ENCODE measurements around the gene GPC5.
"Not testable (repeated sequence)": the region's sequence is repeated elsewhere in the genome, so short reads cannot be mapped to it uniquely, and the experiment has no call there.

Gene GPC5

DNA sequence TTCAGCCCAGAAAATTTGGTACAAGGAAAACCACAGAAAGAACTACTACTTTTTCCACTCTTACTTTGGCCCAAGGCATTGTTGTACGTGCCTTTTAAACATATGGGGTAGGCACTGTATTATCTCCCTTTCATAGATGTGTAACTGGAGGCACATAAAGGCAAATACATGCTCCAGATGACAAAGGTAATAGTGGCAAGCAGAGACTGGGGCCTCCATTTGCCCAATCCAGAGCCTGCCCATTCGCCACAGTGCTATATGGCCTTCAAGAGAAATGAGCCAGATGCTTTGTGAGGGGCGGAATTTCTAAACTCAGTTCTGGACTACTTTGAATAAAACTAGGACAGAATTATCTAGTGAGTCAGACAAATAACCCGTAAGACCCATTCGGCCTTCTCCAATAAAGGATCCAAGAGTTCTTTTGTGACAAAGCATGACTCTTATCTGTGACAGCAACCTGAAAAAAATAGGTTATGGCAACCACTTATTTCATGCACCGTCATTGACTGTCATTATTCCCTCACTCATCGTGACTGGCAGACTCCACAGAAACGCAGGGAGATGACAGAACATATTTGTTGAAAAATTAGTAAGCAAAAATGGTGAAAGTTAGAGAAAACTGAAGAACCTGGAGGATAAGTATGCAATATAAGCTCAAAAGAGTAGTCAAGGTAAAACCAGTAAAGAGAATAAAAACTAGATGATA, 1116.2 kb downstream of the GPC5 start:
- DNase-seq (ENCODE audit: low read depth in 1 of 2, low spot score in 1 of 2) = no peak

DNA sequence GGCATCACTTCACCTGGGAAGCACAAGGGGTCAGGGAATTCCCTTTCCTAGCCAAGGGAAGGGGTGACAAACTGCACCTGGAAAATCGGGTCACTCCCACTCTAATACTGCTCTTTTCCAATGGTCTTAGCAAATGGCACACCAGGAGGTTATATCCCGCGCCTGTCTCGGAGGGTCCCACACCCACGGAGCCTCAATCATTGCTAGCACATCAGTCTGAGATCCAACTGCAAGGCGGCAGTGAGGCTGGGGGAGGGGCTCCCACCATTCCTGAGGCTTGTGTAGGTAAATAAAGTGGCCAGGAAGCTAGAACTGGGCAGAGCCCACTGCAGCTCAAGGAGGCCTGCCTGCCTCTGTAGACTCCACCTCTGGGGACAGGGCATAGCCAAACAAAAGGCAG, 1118.5 kb downstream of the GPC5 start:
- DNase-seq (ENCODE audit: low read depth in 1 of 2, low spot score in 1 of 2) = not testable (repeated sequence)

DNA sequence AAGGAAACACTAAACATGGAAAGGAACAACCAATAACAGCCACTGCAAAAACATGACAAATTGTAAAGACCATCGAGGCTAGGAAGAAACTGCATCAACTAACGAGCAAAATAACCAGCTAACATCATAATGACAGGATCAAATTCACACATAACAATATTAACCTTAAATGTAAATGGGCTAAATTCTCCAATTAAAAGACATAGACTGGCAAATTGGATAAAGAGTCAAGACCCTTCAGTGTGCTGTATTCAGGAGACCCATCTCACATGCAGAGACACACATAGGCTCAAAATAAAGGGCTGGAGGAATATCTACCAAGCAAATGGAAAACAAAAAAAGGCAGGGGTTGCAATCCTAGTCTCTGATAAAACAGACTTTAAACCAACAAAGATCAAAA, 1120.2 kb downstream of the GPC5 start:
- not testable (repeated sequence) for DNase-seq (ENCODE audit: low read depth in 1 of 2, low spot score in 1 of 2)

- no peak for DNase-seq (ENCODE audit: low read depth in 1 of 2, low spot score in 1 of 2)
Measured at GRCh38 chr13:92530364-92530763, 1131.9 kb downstream of the GPC5 start.

- DNase-seq (ENCODE audit: low read depth in 1 of 2, low spot score in 1 of 2) = no peak
Measured at GRCh38 chr13:92535222-92536006, 1137.0 kb downstream of the GPC5 start.

- no peak for DNase-seq (ENCODE audit: low read depth in 1 of 2, low spot score in 1 of 2)
Measured at GRCh38 chr13:92537471-92537870, 1139.0 kb downstream of the GPC5 start.

- no peak for DNase-seq (ENCODE audit: low read depth in 1 of 2, low spot score in 1 of 2)
Measured at GRCh38 chr13:92538164-92538563, 1139.7 kb downstream of the GPC5 start.

GRCh38 chr13:92539148-92539547, 1140.7 kb downstream of the GPC5 start:
- DNase-seq (ENCODE audit: low read depth in 1 of 2, low spot score in 1 of 2) = not testable (repeated sequence)

DNA sequence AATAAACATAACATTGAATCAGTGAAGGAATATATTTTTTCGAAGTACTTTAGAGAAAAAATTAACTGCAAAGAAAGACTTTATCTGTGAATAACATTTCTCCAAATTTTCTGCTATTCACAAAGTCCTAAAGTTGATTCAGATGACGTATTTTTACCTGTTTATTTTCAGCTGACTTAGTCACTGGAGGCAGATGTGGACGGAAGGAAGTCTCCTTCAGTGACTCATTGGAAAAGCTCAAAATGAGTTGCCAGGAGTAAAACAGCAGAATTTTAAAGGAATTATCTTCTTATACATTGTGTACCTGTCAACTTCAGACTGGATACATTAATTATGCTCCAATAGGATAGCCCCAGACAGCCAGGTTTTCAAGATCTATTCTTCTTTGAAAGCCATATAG, 1148.8 kb downstream of the GPC5 start:
- DNase-seq (ENCODE audit: low read depth in 1 of 2, low spot score in 1 of 2) = no peak

GRCh38 chr13:92549276-92549675, 1150.9 kb downstream of the GPC5 start:
- no peak for DNase-seq (ENCODE audit: low read depth in 1 of 2, low spot score in 1 of 2)

DNA sequence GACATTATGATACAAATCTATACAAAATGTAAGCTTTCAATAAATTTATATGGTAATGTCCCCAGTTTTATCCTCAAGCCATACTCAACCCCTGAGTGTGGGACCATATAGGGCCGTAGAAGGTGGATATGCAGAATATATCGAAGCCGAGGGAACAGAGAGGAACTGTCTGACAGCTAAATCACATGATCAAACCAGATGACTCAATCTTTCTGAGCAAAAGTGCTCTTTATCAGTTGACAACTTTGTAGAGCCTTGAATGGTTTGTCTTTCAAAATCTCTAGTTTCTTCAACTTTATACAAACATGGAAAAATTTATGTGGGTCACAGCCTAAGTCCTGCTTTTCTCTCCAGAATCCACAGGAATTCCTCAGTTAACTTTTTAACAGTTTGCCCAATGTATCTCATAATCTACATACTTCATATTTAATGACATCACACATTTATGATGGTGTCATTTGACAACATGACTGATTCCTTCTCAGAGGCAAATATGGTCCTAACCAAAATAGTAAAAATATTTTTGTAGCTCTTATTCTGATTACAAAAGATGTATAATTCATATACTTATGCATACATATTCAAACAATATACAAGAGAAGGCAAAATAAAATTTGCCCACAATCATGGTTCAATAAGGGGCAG, 1155.2 kb downstream of the GPC5 start:
- DNase-seq (ENCODE audit: low read depth in 1 of 2, low spot score in 1 of 2) = no peak

DNA sequence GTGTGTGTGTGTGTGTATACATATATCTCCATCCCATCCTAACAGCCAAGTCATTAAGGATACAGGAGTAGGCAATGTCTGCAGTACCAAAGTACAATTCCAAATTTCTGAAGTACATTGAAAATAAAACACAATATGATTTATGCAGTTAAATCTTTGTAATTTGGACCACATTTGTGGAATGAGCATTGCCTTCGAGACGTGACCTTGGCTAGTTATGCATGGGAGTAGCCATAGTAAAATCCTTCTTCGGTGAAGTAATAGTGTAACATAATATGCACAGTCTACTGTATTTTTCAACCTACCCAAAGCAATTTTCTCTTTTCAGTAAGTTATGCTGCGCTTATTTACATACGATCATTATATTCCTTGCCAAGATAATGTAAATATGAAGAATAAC, 1162.5 kb downstream of the GPC5 start:
- DNase-seq (ENCODE audit: low read depth in 1 of 2, low spot score in 1 of 2) = no peak

GRCh38 chr13:92564942-92565341, 1166.5 kb downstream of the GPC5 start:
- DNase-seq (ENCODE audit: low read depth in 1 of 2, low spot score in 1 of 2) = no peak

DNA sequence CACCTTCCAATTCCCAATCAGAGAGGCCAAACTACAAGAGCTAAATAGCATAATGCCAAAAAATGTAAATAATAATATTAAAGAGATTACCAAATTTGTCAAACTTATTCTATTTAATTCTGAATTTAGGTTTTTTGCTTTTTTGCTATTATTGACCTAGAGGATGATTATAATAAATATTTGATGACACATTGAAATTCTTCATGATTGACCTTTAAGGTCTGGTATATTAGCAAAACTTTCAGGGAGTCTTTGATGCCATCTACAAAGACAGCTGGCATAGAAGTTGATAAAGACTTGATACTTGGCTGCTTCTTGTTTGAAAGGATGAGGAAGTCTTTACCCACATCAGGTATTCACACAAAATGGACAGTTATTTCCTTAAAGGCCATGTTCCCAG, 1168.3 kb downstream of the GPC5 start:
- DNase-seq (ENCODE audit: low read depth in 1 of 2, low spot score in 1 of 2) = no peak

- no peak for DNase-seq (ENCODE audit: low read depth in 1 of 2, low spot score in 1 of 2)
Measured at GRCh38 chr13:92572190-92572589, 1173.8 kb downstream of the GPC5 start.

DNA sequence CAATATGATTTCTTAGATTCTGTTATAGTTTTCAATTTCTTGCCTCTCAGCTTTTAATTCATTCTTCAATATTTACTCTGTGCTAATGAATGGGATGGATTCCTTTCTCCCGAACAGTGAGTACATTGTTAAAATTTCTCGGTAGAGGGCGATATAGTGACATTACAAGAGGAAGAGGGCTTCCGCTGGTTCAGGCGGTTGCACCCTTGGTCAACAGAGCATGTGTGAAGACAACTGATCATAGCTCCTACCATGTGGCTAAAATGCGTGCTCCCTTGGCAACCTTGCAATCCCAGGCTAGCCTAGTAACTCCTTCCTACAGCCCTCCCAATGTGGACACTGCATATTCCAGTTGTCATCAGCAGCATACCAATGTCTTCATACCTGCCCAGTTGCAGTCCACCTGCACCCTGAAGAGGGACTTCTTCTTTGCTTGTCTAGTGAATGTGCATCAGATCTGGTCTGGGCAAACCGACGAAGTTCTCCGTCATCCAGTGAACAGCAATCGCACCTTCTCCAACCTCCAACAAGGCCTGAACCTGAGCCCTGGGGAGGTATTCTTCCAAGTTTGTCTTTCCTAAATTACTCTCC, 1175.1 kb downstream of the GPC5 start:
- no peak for DNase-seq (ENCODE audit: low read depth in 1 of 2, low spot score in 1 of 2)

DNA sequence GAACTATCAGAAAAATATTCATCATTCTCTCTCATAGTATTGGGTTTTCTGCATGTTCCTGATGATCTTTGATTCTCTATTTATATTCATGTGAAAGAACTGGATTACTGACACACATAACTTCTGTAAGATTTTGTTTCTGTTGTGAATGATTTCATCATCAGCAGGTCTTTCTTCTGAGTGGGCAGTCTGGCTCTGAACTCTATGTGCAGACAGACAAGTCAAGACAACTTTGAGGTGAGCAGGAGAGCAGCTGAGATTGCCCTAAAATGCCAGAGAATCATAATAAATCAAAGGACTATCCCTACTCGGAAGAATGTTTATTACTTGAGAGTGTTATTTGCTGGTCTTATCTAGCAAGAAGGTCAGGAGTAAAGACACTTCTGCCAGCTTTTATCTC, 1176.1 kb downstream of the GPC5 start:
- no peak for DNase-seq (ENCODE audit: low read depth in 1 of 2, low spot score in 1 of 2)

- DNase-seq (ENCODE audit: low read depth in 1 of 2, low spot score in 1 of 2) = no peak
Measured at GRCh38 chr13:92575777-92576176, 1177.4 kb downstream of the GPC5 start.

DNA sequence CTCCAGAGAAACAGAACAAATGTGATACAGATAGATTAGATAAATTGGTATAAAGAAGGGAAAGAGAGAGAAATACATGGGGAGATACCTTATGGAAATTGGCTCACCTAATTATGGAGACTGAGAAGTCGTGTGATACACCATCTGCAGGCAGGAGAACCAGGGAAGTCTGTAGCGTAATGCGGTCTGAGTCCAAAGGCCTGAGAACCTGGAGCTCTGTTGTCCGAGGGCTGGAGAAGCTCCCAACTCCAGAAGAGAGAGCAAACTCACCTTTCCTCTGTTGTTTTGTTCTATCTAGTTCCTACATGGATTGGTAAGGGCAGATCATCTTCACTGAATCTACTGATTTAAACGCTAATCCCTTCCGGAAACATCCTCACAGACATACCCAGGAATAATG, 1179.9 kb downstream of the GPC5 start:
- no peak for DNase-seq (ENCODE audit: low read depth in 1 of 2, low spot score in 1 of 2)

DNA sequence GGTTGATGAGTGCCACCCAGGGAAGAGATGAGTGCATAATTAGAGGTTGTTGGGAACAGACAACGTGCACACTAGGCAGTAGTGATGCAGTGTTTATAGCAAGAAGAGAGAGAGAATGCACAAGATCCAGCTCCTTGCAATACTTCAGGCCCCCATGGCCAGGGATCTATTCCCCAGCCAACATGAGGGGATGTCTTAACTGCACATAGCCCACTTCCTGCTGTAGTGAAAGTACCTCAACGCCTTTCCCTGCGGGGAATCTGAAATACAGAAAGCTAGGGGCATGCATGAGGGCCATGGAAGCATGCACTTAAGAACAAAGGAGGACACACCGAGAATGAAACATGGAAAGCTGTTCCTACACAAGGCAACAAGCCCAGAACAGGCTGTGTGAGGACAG, 1191.5 kb downstream of the GPC5 start:
- DNase-seq (ENCODE audit: low read depth in 1 of 2, low spot score in 1 of 2) = no peak

DNA sequence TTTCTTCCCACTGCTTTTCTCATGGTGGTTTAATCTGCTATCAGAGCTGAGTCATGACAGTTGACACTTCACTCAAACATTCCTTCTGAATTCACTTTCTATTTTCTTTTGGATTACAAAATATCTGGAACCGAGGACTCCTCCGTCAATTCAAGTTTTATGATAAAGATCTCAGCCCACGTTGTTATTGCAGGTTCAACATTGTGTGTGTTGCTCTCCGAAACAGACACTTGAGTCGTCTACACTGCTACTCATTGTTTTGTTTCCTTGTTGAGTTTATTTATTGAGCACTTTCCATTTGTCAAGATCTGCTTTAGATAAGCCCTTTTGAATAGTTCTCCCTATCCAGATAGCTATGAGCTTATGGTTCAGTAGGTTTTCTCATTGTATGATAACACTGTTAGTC, 1192.1 kb downstream of the GPC5 start:
- no peak for DNase-seq (ENCODE audit: low read depth in 1 of 2, low spot score in 1 of 2)

DNA sequence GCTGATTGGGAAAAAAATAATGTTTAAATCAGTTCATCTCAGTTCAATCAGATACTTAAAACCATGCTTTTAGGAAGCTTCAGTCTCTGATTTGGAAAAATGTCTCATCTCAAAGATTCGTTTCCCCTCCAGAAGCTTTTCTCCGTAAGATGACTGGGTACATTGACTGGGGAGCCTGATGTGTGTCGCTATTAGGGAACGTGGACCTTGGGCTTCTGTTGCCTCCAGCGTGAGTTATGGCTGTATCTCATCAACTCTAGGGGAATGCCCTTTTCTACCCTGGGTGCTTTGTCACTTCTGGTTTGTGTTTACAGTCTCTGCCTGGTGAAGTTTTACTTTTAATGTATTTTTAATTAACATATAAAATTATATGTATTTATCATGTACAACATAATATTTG, 1192.7 kb downstream of the GPC5 start:
- DNase-seq (ENCODE audit: low read depth in 1 of 2, low spot score in 1 of 2) = no peak

Data from activated T-helper 1 cell treated with anti-CD3 and anti-CD28 coated beads, Interleukin-2, amount 50 U/mL, for 16 hours (primary cell).